ENCODE results near the gene FAT1. TPM values are rescaled to one million over a fixed set of nuclear protein-coding genes. Genes with fewer than 3 reads are reported as not detected.

FAT1 gene
- polyA plus RNA-seq, 1 donor from 2014 or later = 19.8 TPM

- no peak for TF ChIP-seq SMC3 (conservative IDR thresholded peaks at IDR 0.05; ENCODE audit: poor library complexity)
- no peak for TF ChIP-seq CTCF (IDR thresholded peaks at IDR 0.05; ENCODE audit: poor library complexity, severe bottlenecking)
- no peak for TF ChIP-seq REST (IDR thresholded peaks at IDR 0.05; ENCODE audit: borderline replicate concordance)
- TF ChIP-seq RAD21 (conservative IDR thresholded peaks at IDR 0.05) = no peak
- Histone ChIP-seq H4K20me1 (ENCODE audit: insufficient read depth) (no peaks in the 10 kb centered on the region), H3K4me2 (ENCODE audit: low read length) (no peak overlapping the region)
Observed at GRCh38 chr4:186666252-186666651, 57.4 kb downstream of the FAT1 start.

GRCh38 chr4:186660403-186660802 is 63.3 kb downstream of the FAT1 start:
- Histone ChIP-seq H4K20me1 (ENCODE audit: insufficient read depth) (no peaks in the 10 kb centered on the region), H2AFZ (ENCODE audit: low read depth, low read length) (no peak overlapping the region), H3K9me3 (ENCODE audit: low read length) (no peaks in the 10 kb centered on the region), H3K27me3 (ENCODE audit: insufficient read depth, low read depth, low read length) (no peaks in the 10 kb centered on the region), H3K79me2 (replicated peaks; ENCODE audit: insufficient read depth, low read length) (no peaks in the 10 kb centered on the region), H3K27ac (ENCODE audit: low read length) (no peak overlapping the region), H3F3A (ENCODE audit: insufficient read depth, low read length, poor library complexity, severe bottlenecking) (no peaks in the 10 kb centered on the region), H3K9ac (ENCODE audit: low read length) (no peak overlapping the region), H3K4me2 (ENCODE audit: low read length) (no peak overlapping the region), H3K4me3 (ENCODE audit: low read length) (no peak overlapping the region), H3K9me2 (ENCODE audit: insufficient read depth, low read length) (no peaks in the 10 kb centered on the region), H3K36me3 (ENCODE audit: insufficient read depth, low read length) (no peaks in the 10 kb centered on the region)
- no peak for TF ChIP-seq POLR2AphosphoS5 (IDR thresholded peaks at IDR 0.05)

More at GRCh38 chr4:186666252-186666651, 57.4 kb downstream of the FAT1 start:
- no peak overlapping the region for H2AFZ ChIP-seq (ENCODE audit: low read depth, low read length)
- H3F3A ChIP-seq (ENCODE audit: insufficient read depth, low read length, poor library complexity, severe bottlenecking) = no peaks in the 10 kb centered on the region
- H3K79me2 ChIP-seq (replicated peaks; ENCODE audit: insufficient read depth, low read length) = no peaks in the 10 kb centered on the region
- H3K9me2 ChIP-seq (ENCODE audit: insufficient read depth, low read length) = no peaks in the 10 kb centered on the region
- no peak overlapping the region for H3K9ac ChIP-seq (ENCODE audit: low read length)
- no peaks in the 10 kb centered on the region for H3K9me3 ChIP-seq (ENCODE audit: low read length)
- H3K27me3 ChIP-seq (ENCODE audit: insufficient read depth, low read depth, low read length) = no peaks in the 10 kb centered on the region
- H3K36me3 ChIP-seq (ENCODE audit: insufficient read depth, low read length) = no peaks in the 10 kb centered on the region
- no peak overlapping the region for H3K4me3 ChIP-seq (ENCODE audit: low read length)
- H3K27ac ChIP-seq (ENCODE audit: low read length) = no peak overlapping the region

GRCh38 chr4:186659935-186660334 is 63.7 kb downstream of the FAT1 start:
- TF ChIP-seq EP300 (conservative IDR thresholded peaks at IDR 0.05; ENCODE audit: poor library complexity, severe bottlenecking) = no peak
- TF ChIP-seq REST (IDR thresholded peaks at IDR 0.05; ENCODE audit: borderline replicate concordance) = no peak
- no peak for TF ChIP-seq CTCF (IDR thresholded peaks at IDR 0.05; ENCODE audit: poor library complexity, severe bottlenecking)
- TF ChIP-seq SMC3 (conservative IDR thresholded peaks at IDR 0.05; ENCODE audit: poor library complexity) = no peak
- no peak for TF ChIP-seq RAD21 (conservative IDR thresholded peaks at IDR 0.05)
- no peak for TF ChIP-seq MXI1 (conservative IDR thresholded peaks at IDR 0.05; ENCODE audit: poor library complexity, severe bottlenecking)
- TF ChIP-seq EZH2 (IDR thresholded peaks at IDR 0.05; ENCODE audit: borderline replicate concordance, insufficient read depth, low read length, poor library complexity, severe bottlenecking) = no peak
- no peak for TF ChIP-seq POLR2AphosphoS5 (IDR thresholded peaks at IDR 0.05)
- no peak for TF ChIP-seq TAF1 (IDR thresholded peaks at IDR 0.05; ENCODE audit: low read depth)
- no peaks in the 10 kb centered on the region for H3F3A ChIP-seq (ENCODE audit: insufficient read depth, low read length, poor library complexity, severe bottlenecking)
- H3K27ac ChIP-seq (ENCODE audit: low read length) = no peak overlapping the region
- no peaks in the 10 kb centered on the region for H3K27me3 ChIP-seq (ENCODE audit: insufficient read depth, low read depth, low read length)
- H4K20me1 ChIP-seq (ENCODE audit: insufficient read depth) = no peaks in the 10 kb centered on the region
- no peak overlapping the region for H3K9ac ChIP-seq (ENCODE audit: low read length)
- H3K36me3 ChIP-seq (ENCODE audit: insufficient read depth, low read length) = no peaks in the 10 kb centered on the region
- H3K4me3 ChIP-seq (ENCODE audit: low read length) = no peak overlapping the region
- H3K9me3 ChIP-seq (ENCODE audit: low read length) = no peaks in the 10 kb centered on the region
- no peak overlapping the region for H3K4me2 ChIP-seq (ENCODE audit: low read length)
- no peak overlapping the region for H2AFZ ChIP-seq (ENCODE audit: low read depth, low read length)
- H3K9me2 ChIP-seq (ENCODE audit: insufficient read depth, low read length) = no peaks in the 10 kb centered on the region
- H3K79me2 ChIP-seq (replicated peaks; ENCODE audit: insufficient read depth, low read length) = no peaks in the 10 kb centered on the region

Measured in neural cell (in vitro differentiated cells).